Astrocyte (in vitro differentiated cells and primary cell): ENCODE results near the gene VPS37B.

ENCODE experiments used
- CTCF ChIP-seq: IDR thresholded peaks from 2 replicates; pipeline ENCODE4 v1.5.1; 2011; ENCODE audit warnings: low read depth, mild to moderate bottlenecking, inconsistent platforms, low read length, moderate library complexity; ENCODE audit not compliant: insufficient read depth
- EZH2 ChIP-seq: IDR thresholded peaks from 2 replicates; pipeline ENCODE4 v1.6.1; 2012; ENCODE audit warnings: mild to moderate bottlenecking, low read length, inconsistent platforms; ENCODE audit not compliant: insufficient read depth

DNA sequence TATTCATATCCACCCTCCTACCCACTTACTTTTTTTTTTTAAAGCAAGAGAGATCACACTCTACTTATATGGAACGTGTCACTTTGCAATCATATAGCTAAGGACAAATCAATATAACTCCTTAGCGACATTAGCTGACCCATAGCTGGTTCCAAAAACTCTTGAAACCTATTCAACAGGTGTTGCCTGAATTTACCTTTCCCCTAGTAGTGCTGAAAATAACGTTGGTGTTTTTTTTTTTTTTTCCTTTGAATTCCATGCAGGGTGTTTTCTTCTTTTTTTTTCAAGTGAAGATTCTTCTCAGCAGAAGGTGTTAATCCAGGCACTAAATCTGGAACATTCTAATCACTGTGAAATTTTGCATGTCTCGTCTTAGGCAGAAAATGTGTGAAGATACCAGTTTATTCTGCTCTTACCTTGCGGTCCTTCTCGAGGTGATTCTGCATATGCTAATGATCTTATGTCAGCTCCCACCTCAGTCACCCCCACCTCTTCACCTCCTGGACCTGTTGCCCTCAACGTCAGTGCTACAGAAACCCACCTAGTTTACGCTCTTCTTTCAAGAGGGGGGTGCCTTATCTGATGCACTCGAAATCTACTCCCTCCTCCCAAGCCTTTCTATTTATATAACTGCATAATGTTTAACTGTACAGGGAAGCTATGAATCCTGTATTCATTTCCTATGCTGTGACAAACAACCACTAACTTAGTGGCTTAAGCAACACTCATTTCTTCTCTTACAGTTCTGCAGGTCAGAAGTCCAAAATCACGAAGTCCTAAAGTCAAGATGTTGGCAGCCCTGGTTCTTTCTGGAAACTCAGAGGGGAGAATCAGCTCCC lies 7.1 kb upstream of the VPS37B start:
- TF ChIP-seq CTCF (no peak), EZH2 (no peak)
